ENCODE data around the gene ABHD14A.
A peak's percentile ranks its signal among the peaks of the same experiment; 100 is the strongest.
"Not testable (repeated sequence)": the region's sequence is repeated elsewhere in the genome, so short reads cannot be mapped to it uniquely, and the experiment has no call there.

ABHD14A gene

DNA sequence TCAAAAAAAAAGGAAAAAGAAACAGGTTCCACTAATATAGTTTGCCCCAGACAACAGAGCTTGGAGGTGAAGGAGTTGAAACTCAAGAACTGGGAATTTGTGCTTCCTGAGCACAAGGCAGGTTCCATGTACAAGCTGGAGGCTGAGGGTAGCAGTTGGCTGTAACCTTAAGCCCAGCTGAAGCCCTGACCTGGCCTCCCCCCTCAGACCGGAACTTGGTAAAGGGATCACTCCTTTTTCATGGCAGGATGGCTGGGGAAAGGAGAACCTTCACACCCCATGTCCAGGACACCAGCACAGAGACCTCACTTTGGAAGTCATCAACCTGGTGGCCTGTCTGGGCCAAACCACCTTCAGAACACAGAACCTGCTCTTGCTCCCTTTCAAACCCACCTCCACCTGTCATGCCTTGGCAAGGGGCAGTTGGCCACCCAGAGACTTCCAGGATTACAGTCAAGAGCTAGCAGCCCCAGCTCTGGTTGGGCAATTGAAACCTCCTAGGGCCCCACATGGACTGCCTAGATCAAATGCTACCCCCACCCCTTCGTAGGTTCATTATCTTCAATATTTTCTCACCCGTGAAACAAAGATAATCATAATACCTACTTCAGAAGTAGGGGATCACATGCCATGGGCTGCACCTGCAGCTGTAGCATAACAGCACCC is 17.3 kb downstream of the ABHD14A start:
- TF ChIP-seq, protein P1, sequence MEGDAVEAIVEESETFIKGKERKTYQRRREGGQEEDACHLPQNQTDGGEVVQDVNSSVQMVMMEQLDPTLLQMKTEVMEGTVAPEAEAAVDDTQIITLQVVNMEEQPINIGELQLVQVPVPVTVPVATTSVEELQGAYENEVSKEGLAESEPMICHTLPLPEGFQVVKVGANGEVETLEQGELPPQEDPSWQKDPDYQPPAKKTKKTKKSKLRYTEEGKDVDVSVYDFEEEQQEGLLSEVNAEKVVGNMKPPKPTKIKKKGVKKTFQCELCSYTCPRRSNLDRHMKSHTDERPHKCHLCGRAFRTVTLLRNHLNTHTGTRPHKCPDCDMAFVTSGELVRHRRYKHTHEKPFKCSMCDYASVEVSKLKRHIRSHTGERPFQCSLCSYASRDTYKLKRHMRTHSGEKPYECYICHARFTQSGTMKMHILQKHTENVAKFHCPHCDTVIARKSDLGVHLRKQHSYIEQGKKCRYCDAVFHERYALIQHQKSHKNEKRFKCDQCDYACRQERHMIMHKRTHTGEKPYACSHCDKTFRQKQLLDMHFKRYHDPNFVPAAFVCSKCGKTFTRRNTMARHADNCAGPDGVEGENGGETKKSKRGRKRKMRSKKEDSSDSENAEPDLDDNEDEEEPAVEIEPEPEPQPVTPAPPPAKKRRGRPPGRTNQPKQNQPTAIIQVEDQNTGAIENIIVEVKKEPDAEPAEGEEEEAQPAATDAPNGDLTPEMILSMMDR (IDR thresholded peaks at IDR 0.05; ENCODE audit: low read depth, low read length, missing control alignments), result no peak
- no peak for DNase-seq (ENCODE audit: low read depth)
- in situ Hi-C loops (cut with HindIII; ENCODE audit: low sequenced_read_pairs), result loop anchor here (5.0 kb wide), 3 partner anchors 55 to 155 kb away; no protein-coding TSS in a partner anchor
- no peak overlapping the region for H3K4me3 ChIP-seq (ENCODE audit: low read depth, low read length)

DNA sequence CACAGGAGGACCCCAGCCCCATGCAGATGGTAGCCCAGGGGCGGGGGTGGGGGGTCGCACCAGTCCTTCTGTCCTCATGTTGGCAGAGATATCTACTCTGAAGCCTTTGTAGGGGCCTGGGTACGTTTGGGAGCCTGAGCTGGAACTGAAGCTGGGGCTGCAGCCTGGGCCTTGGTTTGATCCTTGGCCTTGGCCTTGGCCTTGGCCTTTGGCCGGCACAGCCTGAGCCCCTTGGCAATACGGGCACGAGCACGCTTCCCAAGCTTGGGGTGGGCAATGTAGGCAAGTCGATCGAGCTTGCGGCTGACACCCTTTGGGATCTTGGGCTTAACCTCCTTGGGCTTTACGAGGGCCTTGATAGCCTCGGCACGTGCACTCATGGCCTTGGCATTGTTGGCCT is 18.8 kb downstream of the ABHD14A start:
- DNase-seq (ENCODE audit: low read depth); H3K4me3 ChIP-seq (ENCODE audit: low read depth, low read length): not testable (repeated sequence)
- in situ Hi-C loops (cut with HindIII; ENCODE audit: low sequenced_read_pairs), result loop anchor here (5.0 kb wide), 3 partner anchors 54 to 154 kb away; no protein-coding TSS in a partner anchor

DNA sequence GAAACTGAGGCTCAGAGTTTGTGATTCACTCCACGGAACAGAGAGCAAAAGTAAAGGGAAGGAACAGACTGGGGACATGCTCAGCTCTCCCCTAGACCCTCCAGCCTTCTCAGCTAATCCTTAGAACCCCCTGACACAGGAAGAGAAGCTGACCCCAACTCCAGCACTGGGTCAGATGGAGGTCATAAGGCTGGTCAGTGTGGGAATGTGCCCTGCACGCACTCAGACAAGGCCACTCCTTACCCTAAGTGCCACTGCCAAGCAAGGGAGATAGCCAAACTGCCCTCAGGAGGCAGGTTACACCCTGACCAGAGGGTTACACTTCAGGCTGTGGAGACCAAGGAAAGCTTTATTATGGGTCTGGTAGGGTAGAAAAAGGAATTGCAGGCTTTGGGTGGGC is 19.7 kb downstream of the ABHD14A start:
- no peak for DNase-seq (ENCODE audit: low read depth)
- in situ Hi-C loops (cut with HindIII; ENCODE audit: low sequenced_read_pairs), result loop anchor here (5.0 kb wide), 3 partner anchors 53 to 153 kb away; no protein-coding TSS in a partner anchor
- TF ChIP-seq, protein P1 (IDR thresholded peaks at IDR 0.05; ENCODE audit: low read depth, low read length, missing control alignments), result no peak
- H3K4me3 ChIP-seq (ENCODE audit: low read depth, low read length), result peak overlapping the region; percentile 88

DNA sequence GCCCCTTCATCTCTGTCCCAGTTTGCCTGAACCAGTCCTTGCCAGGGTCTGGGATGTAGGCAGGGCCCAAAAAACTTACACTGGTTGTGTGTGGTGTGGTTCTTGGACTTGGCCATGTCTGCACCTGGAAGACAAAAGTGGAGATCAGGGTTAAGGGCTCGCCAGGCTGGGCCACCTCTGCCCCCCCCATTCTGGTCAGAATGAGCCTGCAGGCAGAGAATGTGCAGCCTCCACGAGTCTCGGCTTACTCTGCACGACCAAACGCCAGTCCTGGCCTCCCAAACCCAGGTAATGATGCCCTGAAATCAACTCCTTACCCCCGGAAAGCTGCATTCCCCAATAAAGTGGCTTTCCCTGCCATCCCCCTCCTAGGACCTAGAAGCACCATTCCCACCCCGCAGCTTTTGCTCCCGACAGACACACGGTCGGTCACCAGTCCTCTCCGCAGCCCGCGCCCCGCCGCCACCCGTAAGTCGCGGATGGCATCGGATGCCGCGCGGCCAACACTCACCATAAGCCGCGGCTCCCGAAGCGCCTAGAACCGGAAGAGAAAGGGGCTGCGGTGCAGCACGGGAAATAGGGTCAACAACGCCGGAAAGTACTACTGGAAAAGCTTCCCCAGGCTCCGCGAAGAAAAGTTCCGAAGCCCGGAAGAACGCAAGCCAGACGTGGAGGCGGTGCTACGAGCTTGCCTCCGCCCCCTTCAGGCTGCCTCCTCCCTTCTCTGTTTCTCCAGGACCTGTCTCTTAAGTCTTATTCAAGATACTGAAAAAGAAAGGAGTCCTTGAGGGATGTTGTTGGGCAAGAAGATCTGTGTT is 20.7 kb downstream of the ABHD14A start, which contains the start of gene RPL29:
RPL29 (minus strand) TSS at position 550 of the 818 bp plus-strand sequence; CDS start at position 116, 434 bp downstream.
- in situ Hi-C loops (cut with HindIII; ENCODE audit: low sequenced_read_pairs), result no loop called here
- peak within 1 kb of the TSS; percentile 88 for H3K4me3 ChIP-seq (ENCODE audit: low read depth, low read length)
- DNase-seq (ENCODE audit: low read depth), result peak; percentile 89
- TF ChIP-seq, protein P1 (IDR thresholded peaks at IDR 0.05; ENCODE audit: low read depth, low read length, missing control alignments), result no peak

DNA sequence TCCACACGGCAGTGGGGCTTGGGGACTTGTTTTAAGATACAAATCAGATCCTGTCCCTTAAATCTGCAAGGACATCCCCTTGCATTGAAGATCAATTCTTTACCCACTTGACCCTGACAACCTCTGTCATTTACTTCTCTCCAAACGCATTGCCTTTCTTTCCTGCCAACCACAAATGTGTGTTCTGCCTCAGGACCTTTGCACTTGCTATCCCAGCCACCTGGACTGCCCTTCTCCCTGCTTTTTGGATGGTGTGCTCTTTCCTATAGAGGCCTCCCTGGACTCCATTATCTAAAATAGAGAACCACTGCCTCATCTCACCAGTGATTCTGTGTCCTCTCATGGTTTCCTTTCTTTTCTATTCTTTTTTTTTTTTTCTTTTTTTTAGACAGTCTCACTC is 22.3 kb downstream of the ABHD14A start:
- TF ChIP-seq, protein P1 (IDR thresholded peaks at IDR 0.05; ENCODE audit: low read depth, low read length, missing control alignments), result no peak
- in situ Hi-C loops (cut with HindIII; ENCODE audit: low sequenced_read_pairs), result no loop called here
- no peak overlapping the region for H3K4me3 ChIP-seq (ENCODE audit: low read depth, low read length)
- DNase-seq (ENCODE audit: low read depth), result no peak

DNA sequence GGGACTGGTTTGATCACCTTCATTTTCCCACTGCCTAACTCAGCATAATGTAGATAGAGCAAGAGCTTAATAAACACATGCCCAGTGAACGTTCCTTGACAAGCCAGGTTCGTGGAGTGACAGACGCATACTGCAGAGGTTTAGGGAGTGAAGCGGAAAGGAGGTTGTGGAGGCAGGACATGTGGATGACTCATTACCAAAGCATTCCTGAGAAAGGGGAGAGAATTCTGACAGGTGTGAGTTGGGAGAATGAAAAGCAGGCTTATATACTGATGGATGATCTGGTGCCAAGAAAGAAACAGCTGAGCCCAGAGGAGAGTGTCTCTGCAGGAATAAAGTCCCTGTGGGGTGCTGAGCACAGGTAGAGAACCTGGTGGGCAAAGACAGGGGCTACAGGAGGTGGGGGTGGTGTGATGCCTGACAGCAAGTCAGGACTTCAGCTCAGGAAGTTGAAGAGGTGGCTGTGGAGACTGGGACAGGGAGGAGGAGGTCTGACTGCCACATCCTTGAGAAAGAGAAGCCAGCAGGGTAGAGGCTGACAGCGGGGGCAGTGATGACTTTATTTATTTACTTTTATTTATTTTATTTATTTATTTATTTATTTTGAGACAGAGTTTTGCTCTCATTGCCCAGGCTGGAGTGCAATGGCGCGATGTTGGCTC is 23.2 kb downstream of the ABHD14A start:
- H3K4me3 ChIP-seq (ENCODE audit: low read depth, low read length), result no peak overlapping the region
- DNase-seq (ENCODE audit: low read depth), result no peak
- TF ChIP-seq, protein P1 (IDR thresholded peaks at IDR 0.05; ENCODE audit: low read depth, low read length, missing control alignments), result no peak
- in situ Hi-C loops (cut with HindIII; ENCODE audit: low sequenced_read_pairs), result no loop called here

Data from astrocyte of the cerebellum (primary cell).